ENCODE data around the gene CTDP1. TPM values are rescaled to one million over a fixed set of nuclear protein-coding genes. Genes with fewer than 3 reads are reported as not detected.

CTDP1 gene
- total RNA-seq, 2 experiments from 2014 or later, result 69.0 to 79.6 TPM

- peaks cover 13% of the 10 kb centered on the region for H3K36me3 ChIP-seq (ENCODE audit: insufficient read depth, low read length)
- peak overlapping the region; percentile 38 for H3K4me3 Mint-ChIP-seq
- no peak overlapping the region for H3K27ac ChIP-seq (ENCODE audit: low read depth in 1 of 2, low read length in 2 of 2)
- H3K27me3 Mint-ChIP-seq, result no peaks in the 10 kb centered on the region
- ChIA-PET CTCF (no interaction called here), POLR2A (no interaction called here)
- H3K4me1 Mint-ChIP-seq (ENCODE audit: low read depth), result peaks cover 46% of the 10 kb centered on the region
- no peak overlapping the region for H3K27ac Mint-ChIP-seq
- DNase-seq (peak in 1 of 14 experiments; percentile 29), ATAC-seq (ENCODE audit: poor library complexity) (peak; percentile 25)
- TF ChIP-seq, protein P1, sequence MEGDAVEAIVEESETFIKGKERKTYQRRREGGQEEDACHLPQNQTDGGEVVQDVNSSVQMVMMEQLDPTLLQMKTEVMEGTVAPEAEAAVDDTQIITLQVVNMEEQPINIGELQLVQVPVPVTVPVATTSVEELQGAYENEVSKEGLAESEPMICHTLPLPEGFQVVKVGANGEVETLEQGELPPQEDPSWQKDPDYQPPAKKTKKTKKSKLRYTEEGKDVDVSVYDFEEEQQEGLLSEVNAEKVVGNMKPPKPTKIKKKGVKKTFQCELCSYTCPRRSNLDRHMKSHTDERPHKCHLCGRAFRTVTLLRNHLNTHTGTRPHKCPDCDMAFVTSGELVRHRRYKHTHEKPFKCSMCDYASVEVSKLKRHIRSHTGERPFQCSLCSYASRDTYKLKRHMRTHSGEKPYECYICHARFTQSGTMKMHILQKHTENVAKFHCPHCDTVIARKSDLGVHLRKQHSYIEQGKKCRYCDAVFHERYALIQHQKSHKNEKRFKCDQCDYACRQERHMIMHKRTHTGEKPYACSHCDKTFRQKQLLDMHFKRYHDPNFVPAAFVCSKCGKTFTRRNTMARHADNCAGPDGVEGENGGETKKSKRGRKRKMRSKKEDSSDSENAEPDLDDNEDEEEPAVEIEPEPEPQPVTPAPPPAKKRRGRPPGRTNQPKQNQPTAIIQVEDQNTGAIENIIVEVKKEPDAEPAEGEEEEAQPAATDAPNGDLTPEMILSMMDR (IDR thresholded peaks at IDR 0.05), result no peak
- peaks cover 29% of the 10 kb centered on the region for H3K4me1 ChIP-seq (ENCODE audit: insufficient read depth, low read length)
- peaks cover 42% of the 10 kb centered on the region for H3K36me3 Mint-ChIP-seq (ENCODE audit: low read depth)
- no peak overlapping the region for H3K4me3 ChIP-seq (ENCODE audit: low read length)
- no peaks in the 10 kb centered on the region for H3K27me3 ChIP-seq (ENCODE audit: control insufficient read depth in 1 of 2, insufficient read depth in 2 of 2, low read length in 2 of 2)
- H3K9me3 ChIP-seq (ENCODE audit: control insufficient read depth in 1 of 2, insufficient read depth in 1 of 2, low read length in 2 of 2), result peaks cover 0 to 3% of the 10 kb centered on the region in 2 experiments
- intact Hi-C loops (cut with DNase I, micrococcal nuclease), result no loop called here
- no peaks in the 10 kb centered on the region for H3K9me3 Mint-ChIP-seq
Measured at GRCh38 chr18:79690586-79691482, 11.2 kb downstream of the CTDP1 start.

- Histone ChIP-seq H3K9me3 (ENCODE audit: control insufficient read depth in 1 of 2, insufficient read depth in 1 of 2, low read length in 2 of 2) (peaks cover 0 to 3% of the 10 kb centered on the region in 2 experiments), H3K36me3 (ENCODE audit: insufficient read depth, low read length) (peaks cover 25% of the 10 kb centered on the region), H3K27me3 (ENCODE audit: control insufficient read depth in 1 of 2, insufficient read depth in 2 of 2, low read length in 2 of 2) (no peaks in the 10 kb centered on the region), H3K4me3 (ENCODE audit: low read length) (no peak overlapping the region), H3K27ac (ENCODE audit: low read depth in 1 of 2, low read length in 2 of 2) (no peak overlapping the region), H3K4me1 (ENCODE audit: insufficient read depth, low read length) (peaks cover 29% of the 10 kb centered on the region)
- TF ChIP-seq, protein P1 (IDR thresholded peaks at IDR 0.05), result no peak
- H3K27me3 Mint-ChIP-seq, result no peaks in the 10 kb centered on the region
- H3K27ac Mint-ChIP-seq, result no peak overlapping the region
- ATAC-seq (ENCODE audit: poor library complexity) (no peak), DNase-seq (no peak)
- H3K4me3 Mint-ChIP-seq, result no peak overlapping the region
- peaks cover 39% of the 10 kb centered on the region for H3K4me1 Mint-ChIP-seq (ENCODE audit: low read depth)
- ChIA-PET POLR2A (no interaction called here), CTCF (no interaction called here)
- peaks cover 49% of the 10 kb centered on the region for H3K36me3 Mint-ChIP-seq (ENCODE audit: low read depth)
- no peaks in the 10 kb centered on the region for H3K9me3 Mint-ChIP-seq
- intact Hi-C loops (cut with DNase I, micrococcal nuclease), result no loop called here
Measured at GRCh38 chr18:79692056-79692455, 12.5 kb downstream of the CTDP1 start.

DNA sequence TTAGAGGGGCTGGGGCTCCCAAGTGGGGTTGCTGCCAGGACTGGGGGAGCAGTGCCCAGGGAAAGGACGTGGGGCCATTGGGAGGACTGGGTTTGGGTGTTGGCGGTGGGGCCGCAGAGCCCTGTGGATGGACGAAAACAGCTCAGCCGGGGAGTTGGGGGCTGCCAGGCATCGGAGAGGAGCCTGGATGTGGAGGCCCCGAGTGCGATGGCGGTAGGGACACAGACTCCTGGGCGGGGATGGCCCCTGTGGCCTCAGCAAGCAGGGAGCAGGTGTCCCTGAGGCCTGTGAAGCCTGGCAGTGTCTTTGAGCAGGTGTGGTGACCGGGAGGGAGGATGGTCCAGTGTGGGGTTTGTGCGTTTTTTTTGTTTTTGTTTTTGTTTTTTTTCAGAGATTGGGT is 13.3 kb downstream of the CTDP1 start:
- Histone ChIP-seq H3K27me3 (ENCODE audit: control insufficient read depth in 1 of 2, insufficient read depth in 2 of 2, low read length in 2 of 2) (no peaks in the 10 kb centered on the region), H3K36me3 (ENCODE audit: insufficient read depth, low read length) (peaks cover 32% of the 10 kb centered on the region), H3K4me3 (ENCODE audit: low read length) (no peak overlapping the region), H3K4me1 (ENCODE audit: insufficient read depth, low read length) (peaks cover 26% of the 10 kb centered on the region), H3K27ac (ENCODE audit: low read depth in 1 of 2, low read length in 2 of 2) (no peak overlapping the region), H3K9me3 (ENCODE audit: control insufficient read depth in 1 of 2, insufficient read depth in 1 of 2, low read length in 2 of 2) (peaks cover 0 to 3% of the 10 kb centered on the region in 2 experiments)
- H3K36me3 Mint-ChIP-seq (ENCODE audit: low read depth), result peaks cover 57% of the 10 kb centered on the region
- H3K4me3 Mint-ChIP-seq, result no peak overlapping the region
- no peaks in the 10 kb centered on the region for H3K9me3 Mint-ChIP-seq
- TF ChIP-seq, protein P1 (IDR thresholded peaks at IDR 0.05), result no peak
- H3K27me3 Mint-ChIP-seq, result no peaks in the 10 kb centered on the region
- H3K27ac Mint-ChIP-seq, result peak overlapping the region; percentile 37
- DNase-seq (no peak), ATAC-seq (ENCODE audit: poor library complexity) (no peak)
- H3K4me1 Mint-ChIP-seq (ENCODE audit: low read depth), result peaks cover 39% of the 10 kb centered on the region
- ChIA-PET POLR2A (no interaction called here), CTCF (no interaction called here)
- intact Hi-C loops (cut with DNase I, micrococcal nuclease), result no loop called here
